Uterus (tissue), 2 donors: ENCODE data around the gene IGFN1.

Experiments
- POLR2A ChIP-seq, 2 donors: fragments of 450-650 bp; IDR thresholded peaks; one replicate each; pipeline ENCODE4 v1.6.1; 2016; ENCODE audit warnings: antibody characterized with exemption in 2 of 2, mild to moderate bottlenecking in 1 of 2, moderate library complexity in 1 of 2
- TF ChIP-seq, protein P1 (sequence below), 4 experiments: fragments of 200-600 bp in 2 of 4; fragments of 450-650 bp in 2 of 4; sonication (generic) in 2 of 4; IDR thresholded peaks; one replicate each; pipeline ENCODE4 v1.5.1; 2016 to 2019; ENCODE audit warnings: antibody characterized with exemption in 4 of 4, mild to moderate bottlenecking in 2 of 4, moderate library complexity in 1 of 4

DNA sequence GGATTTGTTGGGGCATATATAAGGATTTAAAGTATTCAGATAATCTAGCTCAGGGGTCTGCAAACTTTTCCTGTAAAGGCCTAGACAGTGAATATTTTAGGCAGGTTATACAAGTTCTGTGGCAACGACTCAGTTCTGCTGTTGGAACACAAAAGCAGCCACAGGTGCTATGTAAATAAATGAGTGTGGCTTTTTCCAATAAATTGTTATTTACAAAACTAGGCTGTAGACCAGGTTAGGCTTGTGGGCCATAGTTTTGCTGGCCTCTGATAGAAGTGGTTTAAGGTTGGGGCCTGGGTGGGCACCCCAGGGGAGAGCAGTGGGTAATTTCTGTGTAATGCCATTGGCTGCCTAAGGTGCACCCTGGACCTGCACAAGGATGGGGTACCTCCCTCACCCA is 16.9 kb upstream of the IGFN1 start:
- no peak for TF ChIP-seq POLR2A (IDR thresholded peaks at IDR 0.05)
- TF ChIP-seq, protein P1, sequence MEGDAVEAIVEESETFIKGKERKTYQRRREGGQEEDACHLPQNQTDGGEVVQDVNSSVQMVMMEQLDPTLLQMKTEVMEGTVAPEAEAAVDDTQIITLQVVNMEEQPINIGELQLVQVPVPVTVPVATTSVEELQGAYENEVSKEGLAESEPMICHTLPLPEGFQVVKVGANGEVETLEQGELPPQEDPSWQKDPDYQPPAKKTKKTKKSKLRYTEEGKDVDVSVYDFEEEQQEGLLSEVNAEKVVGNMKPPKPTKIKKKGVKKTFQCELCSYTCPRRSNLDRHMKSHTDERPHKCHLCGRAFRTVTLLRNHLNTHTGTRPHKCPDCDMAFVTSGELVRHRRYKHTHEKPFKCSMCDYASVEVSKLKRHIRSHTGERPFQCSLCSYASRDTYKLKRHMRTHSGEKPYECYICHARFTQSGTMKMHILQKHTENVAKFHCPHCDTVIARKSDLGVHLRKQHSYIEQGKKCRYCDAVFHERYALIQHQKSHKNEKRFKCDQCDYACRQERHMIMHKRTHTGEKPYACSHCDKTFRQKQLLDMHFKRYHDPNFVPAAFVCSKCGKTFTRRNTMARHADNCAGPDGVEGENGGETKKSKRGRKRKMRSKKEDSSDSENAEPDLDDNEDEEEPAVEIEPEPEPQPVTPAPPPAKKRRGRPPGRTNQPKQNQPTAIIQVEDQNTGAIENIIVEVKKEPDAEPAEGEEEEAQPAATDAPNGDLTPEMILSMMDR (IDR thresholded peaks at IDR 0.05), result no peak
